Trophoblast cell (in vitro differentiated cells and primary cell): ENCODE measurements around the gene SPATA25.

Experiments
- DNase-seq, 2 donors: peaks; one replicate each; pipeline ENCODE4 v3.0.0-alpha.2; 2016
- H2AFZ ChIP-seq: 2 replicates; pipeline ENCODE4 v1.6.1; 2013; ENCODE audit warnings: low read length, moderate library complexity, mild to moderate bottlenecking; ENCODE audit not compliant: insufficient read depth, poor library complexity
- H2AK5ac ChIP-seq: 2 replicates; pipeline ENCODE4 v1.6.1; 2013; ENCODE audit warnings: mild to moderate bottlenecking, low read length
- H2BK120ac ChIP-seq: 2 replicates; pipeline ENCODE4 v1.6.1; 2013; ENCODE audit warnings: low read length, mild to moderate bottlenecking, moderate library complexity; ENCODE audit not compliant: insufficient read depth, poor library complexity
- H2BK12ac ChIP-seq: 2 replicates; pipeline ENCODE4 v1.6.1; 2013; ENCODE audit warnings: mild to moderate bottlenecking, low read length, moderate library complexity
- H2BK5ac ChIP-seq: 2 replicates; pipeline ENCODE4 v1.6.1; 2013; ENCODE audit warnings: low read length, low read depth, moderate library complexity, mild to moderate bottlenecking; ENCODE audit not compliant: poor library complexity
- H3K14ac ChIP-seq: 2 replicates; pipeline ENCODE4 v1.6.1; 2013; ENCODE audit warnings: mild to moderate bottlenecking, low read length
- H3K18ac ChIP-seq: 2 replicates; pipeline ENCODE4 v1.6.1; 2013; ENCODE audit warnings: mild to moderate bottlenecking, low read length
- H3K23ac ChIP-seq: 2 replicates; pipeline ENCODE4 v1.6.1; 2013; ENCODE audit warnings: low read length
- H3K27ac ChIP-seq: 2 replicates; pipeline ENCODE4 v1.5.1; 2013; ENCODE audit warnings: low read depth, mild to moderate bottlenecking, inconsistent platforms, low read length, moderate library complexity
- H3K27me3 ChIP-seq: 2 replicates; pipeline ENCODE4 v1.6.1; 2013; ENCODE audit warnings: inconsistent platforms, mild to moderate bottlenecking, low read length, moderate library complexity; ENCODE audit not compliant: insufficient read depth
- H3K36me3 ChIP-seq, 2 experiments: 1 replicate in 1 of 2; 2 replicates in 1 of 2; pipeline ENCODE4 v1.6.1; 2013; ENCODE audit warnings: low read length in 2 of 2, mild to moderate bottlenecking in 2 of 2, moderate library complexity in 1 of 2; ENCODE audit not compliant: insufficient read depth in 2 of 2, control insufficient read depth in 1 of 2
- H3K4ac ChIP-seq: 2 replicates; pipeline ENCODE4 v1.6.1; 2013; ENCODE audit warnings: low read depth, mild to moderate bottlenecking, low read length, moderate library complexity
- H3K4me1 ChIP-seq, 2 experiments: 1 replicate in 1 of 2; 2 replicates in 1 of 2; pipeline ENCODE4 v1.6.1; 2013; ENCODE audit warnings: low read length in 2 of 2, mild to moderate bottlenecking in 2 of 2, moderate library complexity in 1 of 2; ENCODE audit not compliant: insufficient read depth in 2 of 2, control insufficient read depth in 1 of 2
- H3K4me2 ChIP-seq: 2 replicates; pipeline ENCODE4 v1.6.1; 2013; ENCODE audit warnings: inconsistent platforms, mild to moderate bottlenecking, low read length, moderate library complexity
- H3K4me3 ChIP-seq: 2 replicates; pipeline ENCODE4 v1.5.1; 2013; ENCODE audit warnings: mild to moderate bottlenecking, low read depth, low read length, inconsistent platforms
- H3K79me1 ChIP-seq: one replicate; pipeline ENCODE4 v1.6.1; 2013; ENCODE audit warnings: low read length
- H3K79me2 ChIP-seq: 2 replicates; pipeline ENCODE4 v1.6.1; 2013; ENCODE audit warnings: low read length, mild to moderate bottlenecking; ENCODE audit not compliant: control insufficient read depth, insufficient read depth, poor library complexity
- H3K9ac ChIP-seq: 2 replicates; pipeline ENCODE4 v1.6.1; 2013; ENCODE audit warnings: mild to moderate bottlenecking, low read length
- H3K9me3 ChIP-seq: 2 replicates; pipeline ENCODE4 v1.6.1; 2013; ENCODE audit warnings: low read depth, mild to moderate bottlenecking, control low read depth, inconsistent platforms, low read length; ENCODE audit not compliant: insufficient read depth
- H4K12ac ChIP-seq: 2 replicates; pipeline ENCODE4 v1.6.1; 2013; ENCODE audit warnings: low read depth, mild to moderate bottlenecking, low read length, moderate library complexity
- H4K8ac ChIP-seq: 2 replicates; pipeline ENCODE4 v1.6.1; 2013; ENCODE audit warnings: low read depth, mild to moderate bottlenecking, low read length, moderate library complexity
- H4K91ac ChIP-seq: one replicate; pipeline ENCODE4 v1.6.1; 2013; ENCODE audit warnings: low read depth, mild to moderate bottlenecking, low read length, moderate library complexity
- WGBS: extraction: QIAGEN DNeasy Blood & Tissue Kit; methylation state at CpG from one replicate; pipeline ENCODE4 v1.1.7; 2013; ENCODE audit warnings: missing lambda C conversion rate; ENCODE audit not compliant: insufficient read length, insufficient coverage; ENCODE audit errors: extremely low coverage; 5-methylcytosine and 5-hydroxymethylcytosine counted together

Gene SPATA25

DNA sequence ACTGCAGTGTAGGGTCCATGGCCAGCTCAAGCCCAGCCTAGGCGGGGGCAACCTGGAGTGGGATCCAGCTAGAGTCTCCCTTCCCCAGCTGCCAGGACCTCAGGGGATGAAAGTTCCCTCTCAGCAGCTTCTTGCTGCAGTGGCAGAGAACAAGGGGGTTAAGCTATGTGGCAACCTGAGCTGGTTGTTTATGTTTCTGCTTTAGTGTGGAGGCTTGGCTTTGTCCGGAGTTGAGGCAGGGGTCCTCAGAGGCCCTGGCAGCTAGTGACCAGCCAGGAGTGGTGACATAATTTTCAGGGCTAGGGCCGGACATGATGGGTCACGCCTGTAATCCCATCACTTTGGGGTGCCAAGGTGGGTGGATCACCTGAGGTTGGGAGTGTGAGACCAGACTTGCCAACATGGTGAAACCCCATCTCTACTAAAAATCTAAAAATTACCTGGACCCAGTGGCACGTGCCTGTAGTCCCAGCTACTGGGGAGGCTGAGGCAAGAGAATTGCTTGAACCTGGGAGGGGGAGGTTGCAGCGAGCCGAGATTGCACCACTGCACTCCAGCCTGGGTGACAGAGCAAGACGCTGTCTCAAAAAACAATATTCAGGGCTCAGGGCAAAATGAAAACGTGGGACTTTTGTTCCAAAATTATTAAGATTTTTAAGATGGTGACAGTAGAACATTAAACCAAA, 38.5 kb upstream of the SPATA25 start:
- Histone ChIP-seq H3K23ac (no peak overlapping the region), H3K4ac (no peak overlapping the region), H3K9me3 (no peaks in the 10 kb centered on the region), H3K79me2 (no peaks in the 10 kb centered on the region), H4K8ac (no peak overlapping the region), H3K27ac (no peak overlapping the region), H3K4me1 (no peaks in the 10 kb centered on the region), H3K4me2 (no peak overlapping the region), H4K12ac (no peak overlapping the region), H3K27me3 (no peaks in the 10 kb centered on the region), H2AK5ac (no peak overlapping the region), H3K18ac (no peak overlapping the region), H3K36me3 (no peaks in the 10 kb centered on the region), H2AFZ (no peak overlapping the region), H2BK5ac (no peak overlapping the region), H3K9ac (no peak overlapping the region), H2BK12ac (no peak overlapping the region), H3K4me3 (no peak overlapping the region), H3K79me1 (no peaks in the 10 kb centered on the region), H2BK120ac (no peak overlapping the region), H3K14ac (no peak overlapping the region), H4K91ac (no peak overlapping the region)
- WGBS, result no CpG with 5 or more reads among the region's 9 CpGs
- DNase-seq, result no peak

DNA sequence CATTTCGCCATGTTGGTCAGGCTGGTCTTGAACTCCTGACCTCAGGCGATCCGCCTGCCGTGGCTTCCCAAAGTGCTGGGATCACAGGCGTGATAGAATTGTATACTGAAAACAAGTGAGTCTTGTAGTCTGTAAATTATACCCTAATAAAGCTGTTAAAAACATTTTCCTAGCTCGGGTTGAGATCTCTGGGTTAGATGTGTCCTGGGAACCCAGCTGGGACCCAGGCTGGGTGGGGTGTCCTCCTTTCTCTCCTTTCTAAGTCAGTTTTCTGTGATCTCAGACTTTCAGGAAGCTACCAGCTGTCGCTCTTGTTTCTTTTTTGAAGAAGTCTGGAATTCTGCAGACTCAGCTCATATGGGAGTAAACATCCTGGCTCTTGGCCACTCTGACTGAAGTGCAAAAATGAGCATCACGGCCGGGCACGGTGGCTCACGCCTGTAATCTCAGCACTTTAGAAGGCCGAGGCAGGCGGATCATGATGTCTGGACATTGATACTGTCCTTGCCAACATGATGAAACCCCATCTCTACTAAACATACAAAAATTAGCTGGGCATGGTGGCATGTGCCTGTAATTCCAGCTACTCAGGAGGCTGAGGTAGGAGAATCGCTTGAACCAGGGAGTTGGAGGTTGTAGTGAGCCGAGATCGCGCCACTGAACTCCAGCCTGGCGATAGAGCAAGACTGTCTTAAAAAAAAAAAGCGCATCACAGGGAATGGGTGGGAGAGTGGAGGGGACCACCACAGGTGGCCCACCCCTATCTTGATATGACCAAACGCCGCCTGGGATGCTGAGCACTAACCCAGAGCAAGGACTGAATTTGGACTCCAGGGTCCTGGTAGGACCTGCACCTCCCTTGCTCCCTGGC, 37.2 kb upstream of the SPATA25 start:
- Histone ChIP-seq H2BK120ac (no peak overlapping the region), H3K79me1 (no peaks in the 10 kb centered on the region), H3K14ac (no peak overlapping the region), H4K12ac (no peak overlapping the region), H3K4ac (no peak overlapping the region), H2AFZ (no peak overlapping the region), H3K36me3 (no peaks in the 10 kb centered on the region), H3K4me2 (no peak overlapping the region), H3K27me3 (no peaks in the 10 kb centered on the region), H2BK12ac (no peak overlapping the region), H2BK5ac (no peak overlapping the region), H4K91ac (no peak overlapping the region), H3K79me2 (no peaks in the 10 kb centered on the region), H3K4me1 (no peaks in the 10 kb centered on the region), H2AK5ac (no peak overlapping the region), H3K9ac (no peak overlapping the region), H3K4me3 (no peak overlapping the region), H3K23ac (no peak overlapping the region), H4K8ac (no peak overlapping the region), H3K9me3 (no peaks in the 10 kb centered on the region), H3K18ac (no peak overlapping the region), H3K27ac (no peak overlapping the region)
- DNase-seq, result no peak
- WGBS, result no CpG with 5 or more reads among the region's 21 CpGs

DNA sequence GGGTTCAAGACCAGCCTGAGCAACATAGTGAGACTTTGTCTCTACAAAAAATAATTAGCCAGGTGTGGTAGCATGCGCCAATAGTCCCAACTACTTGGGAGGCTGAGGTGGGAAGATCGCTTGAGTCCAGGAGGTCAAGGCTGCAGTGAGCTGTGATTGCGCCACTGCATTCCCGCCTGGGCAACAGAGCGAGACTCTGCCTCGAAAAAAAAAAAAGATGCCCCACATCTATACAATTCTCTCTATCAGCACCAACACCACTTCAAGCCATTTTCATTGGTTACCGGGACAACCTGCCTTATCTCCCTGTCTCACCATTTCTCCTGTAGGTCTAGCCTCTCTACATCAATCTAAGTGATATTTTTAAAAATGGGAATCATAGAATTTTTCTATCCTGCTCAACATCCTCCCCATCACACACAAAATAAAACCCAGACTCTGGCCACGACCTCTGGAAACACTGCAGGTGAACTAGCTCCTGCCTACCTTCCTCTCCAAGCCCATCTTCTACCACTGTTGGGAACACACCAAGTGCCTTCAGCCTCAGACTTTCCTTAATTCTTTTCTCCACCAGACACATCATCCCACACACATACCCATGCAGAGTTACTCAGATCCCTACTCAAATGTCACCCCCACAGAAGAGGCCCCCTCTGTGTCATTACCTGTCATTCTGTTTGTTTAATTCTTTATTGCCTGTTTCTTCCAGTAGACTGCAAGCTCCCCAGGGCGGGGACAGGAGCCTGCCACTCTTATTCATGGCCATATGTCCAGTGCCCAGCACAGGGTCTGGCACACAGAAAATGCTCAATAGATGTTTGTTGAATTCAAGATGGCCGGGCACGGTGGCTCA, 34.1 kb upstream of the SPATA25 start:
- no peak overlapping the region for H3K14ac ChIP-seq
- H3K27me3 ChIP-seq, result no peaks in the 10 kb centered on the region
- no peak overlapping the region for H3K4me2 ChIP-seq
- no peak overlapping the region for H3K4me3 ChIP-seq
- no peak overlapping the region for H3K23ac ChIP-seq
- H3K18ac ChIP-seq, result no peak overlapping the region
- no peak for DNase-seq
- H3K4ac ChIP-seq, result no peak overlapping the region
- H2BK5ac ChIP-seq, result no peak overlapping the region
- no peaks in the 10 kb centered on the region for H3K36me3 ChIP-seq
- no peak overlapping the region for H4K8ac ChIP-seq
- no peaks in the 10 kb centered on the region for H3K79me2 ChIP-seq
- H2BK12ac ChIP-seq, result no peak overlapping the region
- H4K91ac ChIP-seq, result no peak overlapping the region
- no peak overlapping the region for H2AK5ac ChIP-seq
- no peak overlapping the region for H2AFZ ChIP-seq
- H3K9ac ChIP-seq, result no peak overlapping the region
- WGBS, result no CpG with 5 or more reads among the region's 11 CpGs
- no peaks in the 10 kb centered on the region for H3K9me3 ChIP-seq
- H2BK120ac ChIP-seq, result no peak overlapping the region
- no peak overlapping the region for H4K12ac ChIP-seq
- H3K27ac ChIP-seq, result no peak overlapping the region
- H3K79me1 ChIP-seq, result no peaks in the 10 kb centered on the region
- H3K4me1 ChIP-seq, result no peaks in the 10 kb centered on the region

DNA sequence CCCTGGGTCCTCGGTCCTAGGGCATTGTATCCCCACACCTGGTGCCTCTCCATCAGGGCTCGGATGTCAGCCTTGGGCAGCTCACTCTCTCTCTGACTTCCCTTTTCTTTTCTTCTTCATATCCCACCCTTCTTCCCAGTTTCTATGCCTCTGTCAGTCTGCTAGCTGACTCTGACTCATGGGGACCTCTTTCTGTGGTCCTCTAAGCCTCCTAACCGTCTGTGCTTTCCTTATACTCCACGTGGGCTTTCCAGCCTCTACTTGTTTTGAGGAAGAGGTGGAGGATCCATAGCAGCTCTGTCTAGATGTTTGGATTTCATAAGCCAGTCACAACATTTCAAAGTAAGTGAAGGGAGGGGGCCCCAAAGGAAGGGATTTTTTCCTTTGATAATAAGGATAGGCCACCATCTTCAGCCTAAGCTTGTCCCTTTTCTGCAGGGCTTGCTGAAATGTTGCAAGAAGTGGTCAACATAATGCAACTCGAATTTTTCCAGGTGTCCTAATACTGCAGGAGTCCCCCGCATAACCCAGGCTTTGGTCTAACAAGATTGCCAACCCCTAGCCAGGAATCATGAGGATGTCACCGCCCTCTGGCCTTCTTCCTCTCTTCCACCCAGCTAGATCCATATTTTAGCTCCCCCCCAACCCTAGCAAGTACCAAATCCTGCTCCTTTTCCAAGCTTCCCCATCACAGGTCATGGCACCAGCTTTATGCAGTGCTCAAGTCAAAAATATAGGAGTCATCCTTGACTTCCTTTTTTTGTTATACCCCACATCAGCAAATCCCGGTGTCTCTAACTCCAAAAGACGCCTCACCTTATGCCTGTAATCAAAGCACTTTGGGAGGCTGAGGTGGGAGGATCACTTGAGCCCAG, 33.3 kb upstream of the SPATA25 start:
- Histone ChIP-seq H2BK5ac (no peak overlapping the region), H3K36me3 (no peaks in the 10 kb centered on the region), H3K27ac (no peak overlapping the region), H2AK5ac (no peak overlapping the region), H3K4me2 (no peak overlapping the region), H4K12ac (no peak overlapping the region), H3K4me3 (no peak overlapping the region), H4K91ac (no peak overlapping the region), H3K14ac (no peak overlapping the region), H3K23ac (no peak overlapping the region), H3K4me1 (no peaks in the 10 kb centered on the region), H3K79me1 (no peaks in the 10 kb centered on the region), H2AFZ (no peak overlapping the region), H3K27me3 (no peaks in the 10 kb centered on the region), H3K79me2 (no peaks in the 10 kb centered on the region), H2BK120ac (no peak overlapping the region), H3K4ac (no peak overlapping the region), H2BK12ac (no peak overlapping the region), H4K8ac (no peak overlapping the region), H3K9me3 (no peaks in the 10 kb centered on the region), H3K9ac (no peak overlapping the region), H3K18ac (no peak overlapping the region)
- DNase-seq, result peak; percentile 73 to 85
- no CpG with 5 or more reads among the region's 9 CpGs for WGBS
